Measurements from ENCODE around the gene SEC23B. TPM values are rescaled to one million over a fixed set of nuclear protein-coding genes. Genes with fewer than 3 reads are reported as not detected.

Gene SEC23B
- 10 to 100 TPM; 88.5 to 89.3 TPM for total RNA-seq

DNA sequence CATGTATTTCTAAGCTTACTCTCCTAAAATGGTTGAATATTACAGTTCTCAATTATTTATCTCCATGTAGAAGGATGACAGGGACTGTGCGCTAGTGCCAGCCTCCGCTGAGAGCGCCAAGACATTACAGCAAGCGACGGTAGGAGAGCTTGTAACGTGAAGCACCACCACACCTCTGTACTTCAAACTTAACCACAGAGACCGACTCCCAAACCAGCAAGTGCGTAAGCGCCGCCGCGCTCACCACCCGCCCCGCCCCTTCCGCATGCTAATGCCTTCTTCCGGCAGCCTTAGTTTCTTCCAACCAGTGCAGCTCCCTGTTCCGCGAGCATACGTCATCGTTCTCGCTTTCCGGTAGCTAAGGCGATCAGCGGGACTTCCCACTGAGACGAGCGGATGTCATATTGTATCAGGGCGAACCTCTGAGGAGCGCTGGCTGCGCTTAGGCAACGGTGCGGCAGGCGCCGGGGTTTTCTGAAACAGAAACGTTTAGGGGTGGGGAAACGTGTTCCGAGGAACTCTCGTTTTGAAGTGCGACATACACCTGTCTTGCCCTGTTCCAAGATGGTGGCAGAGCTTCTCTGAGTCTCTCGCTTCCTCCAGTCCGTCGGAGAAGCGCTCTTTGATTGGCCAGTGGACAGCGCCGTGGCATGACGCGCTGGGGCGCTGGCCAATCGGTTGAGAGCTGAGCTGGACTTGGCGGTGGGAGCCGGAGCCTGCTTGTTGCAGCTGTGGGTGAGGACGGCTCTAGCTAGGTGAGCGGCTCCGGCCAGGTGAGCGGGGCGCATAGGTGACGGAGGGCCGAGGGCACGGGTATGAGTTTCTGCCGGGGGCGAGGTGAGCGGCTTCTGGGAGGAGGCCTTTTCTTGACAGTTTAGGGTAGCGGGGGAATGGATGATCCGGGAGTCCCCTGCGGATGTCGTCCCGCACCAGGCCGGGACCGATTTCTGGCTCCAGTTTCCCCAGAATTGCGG, at the start of gene SEC23B:
TSS of gene SEC23B (plus strand) at position 723 of the 974 bp plus-strand sequence. CDS start 2,896 bp downstream, outside the sequence.
- TF ChIP-seq, protein P1, sequence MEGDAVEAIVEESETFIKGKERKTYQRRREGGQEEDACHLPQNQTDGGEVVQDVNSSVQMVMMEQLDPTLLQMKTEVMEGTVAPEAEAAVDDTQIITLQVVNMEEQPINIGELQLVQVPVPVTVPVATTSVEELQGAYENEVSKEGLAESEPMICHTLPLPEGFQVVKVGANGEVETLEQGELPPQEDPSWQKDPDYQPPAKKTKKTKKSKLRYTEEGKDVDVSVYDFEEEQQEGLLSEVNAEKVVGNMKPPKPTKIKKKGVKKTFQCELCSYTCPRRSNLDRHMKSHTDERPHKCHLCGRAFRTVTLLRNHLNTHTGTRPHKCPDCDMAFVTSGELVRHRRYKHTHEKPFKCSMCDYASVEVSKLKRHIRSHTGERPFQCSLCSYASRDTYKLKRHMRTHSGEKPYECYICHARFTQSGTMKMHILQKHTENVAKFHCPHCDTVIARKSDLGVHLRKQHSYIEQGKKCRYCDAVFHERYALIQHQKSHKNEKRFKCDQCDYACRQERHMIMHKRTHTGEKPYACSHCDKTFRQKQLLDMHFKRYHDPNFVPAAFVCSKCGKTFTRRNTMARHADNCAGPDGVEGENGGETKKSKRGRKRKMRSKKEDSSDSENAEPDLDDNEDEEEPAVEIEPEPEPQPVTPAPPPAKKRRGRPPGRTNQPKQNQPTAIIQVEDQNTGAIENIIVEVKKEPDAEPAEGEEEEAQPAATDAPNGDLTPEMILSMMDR (IDR thresholded peaks at IDR 0.05), result no peak
- POLR2A ChIA-PET, result interaction anchor here (0.6 to 4.5 kb wide), 14 partner anchors 10 to 847 kb away, joined by 3 to 43 read pairs (median 4); partner anchors contain the start of genes DZANK1, KAT14, PET117 and POLR3F

DNA sequence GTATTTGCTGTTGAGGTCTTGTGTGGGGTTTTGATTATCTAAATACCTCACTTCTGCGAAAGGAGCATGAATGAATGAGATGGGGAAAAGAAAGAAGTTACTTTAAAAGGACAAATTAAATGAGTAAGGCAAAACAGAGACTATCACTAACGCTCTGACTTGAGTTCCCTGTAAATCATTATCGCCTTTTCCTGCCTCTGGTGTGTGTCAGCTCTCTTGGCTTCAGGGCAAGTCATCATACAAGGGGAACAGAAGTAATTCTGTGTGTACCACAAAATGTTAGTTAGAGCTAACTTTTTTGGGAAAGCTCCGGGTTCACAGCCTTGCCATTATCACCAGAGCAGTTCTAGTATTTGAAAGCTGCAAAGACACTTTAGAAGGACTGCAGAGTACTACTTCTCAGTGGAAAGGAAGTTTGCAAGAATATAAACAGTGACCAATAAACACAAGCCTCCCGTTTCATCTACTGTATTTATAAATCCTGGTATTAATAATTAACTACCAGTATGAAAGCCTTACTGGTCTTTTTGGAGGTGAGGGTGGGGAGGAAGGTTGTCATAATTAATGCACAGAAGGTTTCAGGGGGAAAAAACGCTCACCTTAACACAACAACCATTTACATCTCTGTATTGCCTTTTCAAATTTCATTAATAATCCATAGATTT, 42.1 kb upstream of the SEC23B start:
- intact Hi-C loops (cut with micrococcal nuclease), result no loop called here
- peak overlapping the region; percentile 91 for H3K4me3 Mint-ChIP-seq

More for the DNA sequence above, at the start of gene SEC23B:
- peak; percentile 93 for ATAC-seq
- CTCF ChIA-PET, result interaction anchor here (1.0 to 3.7 kb wide), 7 partner anchors 10 to 93 kb away, joined by 3 to 33 read pairs (median 4); partner anchors contain the start of genes DZANK1, POLR3F and RBBP9
- Mint-ChIP-seq H3K36me3 (ENCODE audit: low read depth) (peaks cover 34% of the 10 kb centered on the region), H3K4me3 (peak within 1 kb of the TSS; percentile 97), H3K9me3 (no peaks in the 10 kb centered on the region), H3K27ac (peak within 1 kb of the TSS; percentile 100), H3K4me1 (ENCODE audit: low read depth) (peaks cover 39% of the 10 kb centered on the region), H3K27me3 (no peaks in the 10 kb centered on the region)
- intact Hi-C loops (cut with micrococcal nuclease), result loop anchor here (1.0 to 10.0 kb wide), 4 partner anchors 40 to 223 kb away; partner anchors contain the start of genes DTD1, DZANK1, POLR3F and SMIM26
- DNase-seq, result peak; percentile 99

GRCh38 chr20:18466574-18466893, 41.2 kb upstream of the SEC23B start:
- DNase-seq (no peak), ATAC-seq (peak; percentile 7)
- H3K4me3 Mint-ChIP-seq, result peak overlapping the region; percentile 91
- no peaks in the 10 kb centered on the region for H3K9me3 Mint-ChIP-seq
- ChIA-PET POLR2A (interaction anchor here (0.8 to 2.1 kb wide), 10 partner anchors 9 to 328 kb away, joined by 3 to 15 read pairs (median 4); partner anchors contain the start of genes RBBP9, SEC23B and ZNF133), CTCF (interaction anchor here (0.9 to 2.6 kb wide), 6 partner anchors 10 to 784 kb away, joined by 3 to 13 read pairs (median 3); partner anchors contain the start of genes RBBP9, RRBP1 and SEC23B)
- H3K27ac Mint-ChIP-seq, result peak overlapping the region; percentile 91
- peaks cover 18% of the 10 kb centered on the region for H3K4me1 Mint-ChIP-seq (ENCODE audit: low read depth)
- no peaks in the 10 kb centered on the region for H3K27me3 Mint-ChIP-seq
- TF ChIP-seq, protein P1 (IDR thresholded peaks at IDR 0.05), result no peak
- no peaks in the 10 kb centered on the region for H3K36me3 Mint-ChIP-seq (ENCODE audit: low read depth)
- intact Hi-C loops (cut with micrococcal nuclease), result no loop called here

More for the DNA sequence above, 42.1 kb upstream of the SEC23B start:
- no peak overlapping the region for H3K27ac Mint-ChIP-seq
- H3K27me3 Mint-ChIP-seq, result no peaks in the 10 kb centered on the region
- H3K36me3 Mint-ChIP-seq (ENCODE audit: low read depth), result no peaks in the 10 kb centered on the region
- DNase-seq, result no peak
- TF ChIP-seq, protein P1 (IDR thresholded peaks at IDR 0.05), result no peak
- CTCF ChIA-PET, result interaction anchor here (0.9 to 2.6 kb wide), 5 partner anchors 9 to 784 kb away, joined by 3 to 13 read pairs (median 3); partner anchors contain the start of genes RBBP9, RRBP1 and SEC23B
- POLR2A ChIA-PET, result interaction anchor here (0.8 to 2.0 kb wide), 5 partner anchors 10 to 329 kb away, joined by 3 to 15 read pairs (median 4); partner anchors contain the start of gene SEC23B
- ATAC-seq, result no peak
- H3K4me1 Mint-ChIP-seq (ENCODE audit: low read depth), result peaks cover 18% of the 10 kb centered on the region
- H3K9me3 Mint-ChIP-seq, result no peaks in the 10 kb centered on the region

DNA sequence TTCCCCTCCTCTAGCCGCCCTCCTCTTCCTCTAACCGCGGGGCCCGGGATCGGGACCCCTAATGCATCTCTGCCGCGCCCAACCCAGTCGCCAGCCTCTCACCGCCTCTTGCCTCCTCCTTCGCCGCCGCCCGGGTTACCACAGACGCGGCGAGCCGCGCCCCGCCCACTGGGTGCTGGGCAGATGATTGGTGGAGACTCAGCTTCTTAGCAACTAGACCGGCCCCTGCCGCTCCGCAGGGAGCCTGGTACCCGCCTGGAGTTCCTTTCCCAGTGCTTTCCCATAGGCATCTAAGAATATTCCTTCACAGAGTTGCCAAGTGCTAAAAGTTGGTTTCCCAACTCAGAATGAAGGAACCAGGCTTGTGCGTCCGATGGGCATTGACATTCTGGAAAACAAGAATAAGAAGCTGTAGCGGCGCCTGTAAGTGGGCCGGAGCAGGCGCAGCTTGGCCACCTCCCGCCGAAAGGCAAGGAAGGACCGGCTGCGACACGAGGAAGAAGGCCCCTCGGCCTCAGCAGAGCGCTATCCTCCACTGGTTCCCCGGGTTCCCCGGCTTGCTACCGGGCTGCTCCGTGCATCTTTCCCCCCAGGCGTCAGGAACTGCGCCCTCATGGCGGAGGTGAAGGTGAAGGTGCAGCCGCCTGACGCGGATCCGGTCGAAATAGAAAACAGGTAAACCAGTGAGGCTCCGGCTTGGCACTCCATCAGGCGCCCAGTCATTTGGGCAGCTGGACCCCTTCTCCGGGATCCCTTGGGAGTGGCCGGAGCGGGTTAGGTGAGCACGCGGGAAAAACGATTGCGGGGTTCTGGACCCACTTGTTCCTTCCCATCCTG, 40.6 kb upstream of the SEC23B start, which contains the start of the genes DZANK1 and POLR3F:
TSS of gene DZANK1 (minus strand) at position 137 of the 837 bp plus-strand sequence. CDS start 1,672 bp downstream, outside the sequence.
TSS of gene POLR3F (plus strand) at position 497 of the 837 bp plus-strand sequence. CDS start at position 614, 117 bp downstream.
- H3K4me3 Mint-ChIP-seq, result peak within 1 kb of the TSS; percentile 91
- DNase-seq, result peak; percentile 96
- ChIA-PET CTCF (interaction anchor here (1.0 to 2.6 kb wide), 6 partner anchors 19 to 53 kb away, joined by 3 to 13 read pairs (median 3); partner anchors contain the start of genes RBBP9 and SEC23B), POLR2A (interaction anchor here (0.6 to 2.1 kb wide), 11 partner anchors 8 to 179 kb away, joined by 3 to 15 read pairs (median 4); partner anchors contain the start of genes RBBP9, SEC23B and ZNF133)
- H3K27ac Mint-ChIP-seq, result peak within 1 kb of the TSS; percentile 91
- ATAC-seq, result peak; percentile 98
- intact Hi-C loops (cut with micrococcal nuclease), result loop anchor here (1.0 kb wide), 1 partner anchor 40 kb away; the partner anchor contains the start of gene SEC23B
- TF ChIP-seq, protein P1 (IDR thresholded peaks at IDR 0.05), result no peak
- H3K27me3 Mint-ChIP-seq, result no peaks in the 10 kb centered on the region
- no peaks in the 10 kb centered on the region for H3K9me3 Mint-ChIP-seq
- H3K36me3 Mint-ChIP-seq (ENCODE audit: low read depth), result no peaks in the 10 kb centered on the region
- H3K4me1 Mint-ChIP-seq (ENCODE audit: low read depth), result peaks cover 18% of the 10 kb centered on the region
